CD1c-positive myeloid dendritic cell (primary cell): ENCODE results near the gene DLG4.
A peak's percentile ranks its signal among the peaks of the same experiment; 100 is the strongest.
"Not testable (repeated sequence)": the region's sequence is repeated elsewhere in the genome, so short reads cannot be mapped to it uniquely, and the experiment has no call there.

Experiments used
- DNase-seq: peaks from one replicate; pipeline ENCODE4 v3.0.0-alpha.2; 2016; ENCODE audit errors: extremely low spot score

The DLG4 gene

GRCh38 chr17:7158424-7158823, 61.2 kb downstream of the DLG4 start:
- not testable (repeated sequence) for DNase-seq

- DNase-seq = no peak
Measured at GRCh38 chr17:7156342-7156940, 63.2 kb downstream of the DLG4 start.

- no peak for DNase-seq
Measured at GRCh38 chr17:7147772-7148171, 71.9 kb downstream of the DLG4 start.

GRCh38 chr17:7146115-7146514, 73.5 kb downstream of the DLG4 start:
- DNase-seq = no peak

- no peak for DNase-seq
Measured at GRCh38 chr17:7144213-7144612, 75.4 kb downstream of the DLG4 start.

GRCh38 chr17:7141824-7142223, 77.8 kb downstream of the DLG4 start:
- DNase-seq = no peak

GRCh38 chr17:7139400-7139799, 80.2 kb downstream of the DLG4 start:
- DNase-seq = no peak

- peak; percentile 75 for DNase-seq
Measured at GRCh38 chr17:7138800-7139381, 80.7 kb downstream of the DLG4 start.

GRCh38 chr17:7137171-7137943, 82.3 kb downstream of the DLG4 start:
- DNase-seq = peak; percentile 58
